Stimulated activated CD4-positive, alpha-beta T cell treated with anti-CD3 and anti-CD28 coated beads, Interleukin-2, amount 100 ng/mL, for 4 hours (primary cell): Measurements from ENCODE around the gene CAMK1D.
"Not testable (repeated sequence)": the region's sequence is repeated elsewhere in the genome, so short reads cannot be mapped to it uniquely, and the experiment has no call there.

ENCODE experiments used
- DNase-seq: peaks from one replicate; pipeline ENCODE4 v3.0.0-alpha.2; 2020; ENCODE audit warnings: low read depth

CAMK1D gene

GRCh38 chr10:12340937-12341336 is 8.4 kb upstream of the CAMK1D start:
- no peak for DNase-seq

GRCh38 chr10:12341526-12341925 is 7.8 kb upstream of the CAMK1D start:
- no peak for DNase-seq

- DNase-seq = no peak
These were observed 4.8 kb upstream of the CAMK1D start for GRCh38 chr10:12344375-12345110.

GRCh38 chr10:12346707-12347106 is 2.6 kb upstream of the CAMK1D start:
- DNase-seq = no peak

- no peak for DNase-seq
These were observed 965 bp upstream of the CAMK1D start for GRCh38 chr10:12348294-12348869.

- no peak for DNase-seq
These were observed 351 bp downstream of the CAMK1D start for GRCh38 chr10:12349629-12350166.

GRCh38 chr10:12350167-12350872 is 973 bp downstream of the CAMK1D start:
- peak; percentile 26 for DNase-seq

- no peak for DNase-seq
These were observed 1.6 kb downstream of the CAMK1D start for GRCh38 chr10:12350925-12351324.

GRCh38 chr10:12351447-12351846 is 2.1 kb downstream of the CAMK1D start:
- DNase-seq = no peak

- DNase-seq = no peak
These were observed 2.5 kb downstream of the CAMK1D start for GRCh38 chr10:12351889-12352288.

- no peak for DNase-seq
These were observed 4.3 kb downstream of the CAMK1D start for GRCh38 chr10:12353399-12354242.

GRCh38 chr10:12354696-12355095 is 5.3 kb downstream of the CAMK1D start:
- not testable (repeated sequence) for DNase-seq

- no peak for DNase-seq
These were observed 6.0 kb downstream of the CAMK1D start for GRCh38 chr10:12355384-12355783.

- DNase-seq = no peak
These were observed 8.3 kb downstream of the CAMK1D start for GRCh38 chr10:12357525-12358151.

- DNase-seq = no peak
These were observed 9.7 kb downstream of the CAMK1D start for GRCh38 chr10:12358863-12359564.

- no peak for DNase-seq
These were observed 11.1 kb downstream of the CAMK1D start for GRCh38 chr10:12360461-12360860.

- DNase-seq = not testable (repeated sequence)
These were observed 11.8 kb downstream of the CAMK1D start for GRCh38 chr10:12361115-12361514.

GRCh38 chr10:12364559-12364958 is 15.2 kb downstream of the CAMK1D start:
- DNase-seq = no peak

- DNase-seq = no peak
These were observed 17.9 kb downstream of the CAMK1D start for GRCh38 chr10:12367272-12367671.

GRCh38 chr10:12369982-12370381 is 20.6 kb downstream of the CAMK1D start:
- DNase-seq = no peak

- no peak for DNase-seq
These were observed 23.5 kb downstream of the CAMK1D start for GRCh38 chr10:12372846-12373245.
